BLaER1 treated with 17β-estradiol and CSF1 and Interleukin-3, amounts not matched to agents 10 nM and 100 nM (cell line): ENCODE data around the gene ENTHD1.
A peak's percentile ranks its signal among the peaks of the same experiment; 100 is the strongest.
"Not testable (repeated sequence)": the region's sequence is repeated elsewhere in the genome, so short reads cannot be mapped to it uniquely, and the experiment has no call there.

ENCODE experiments used
- H3K27ac ChIP-seq, 11 experiments: shearing (Covaris generic); formaldehyde crosslinking; 2 replicates each; pipeline ENCODE4 v1.8.1; 2022
- H3K27me3 ChIP-seq, 11 experiments: shearing (Covaris generic); formaldehyde crosslinking; 2 replicates each; pipeline ENCODE4 v1.8.1; 2022
- H3K36me3 ChIP-seq, 11 experiments: shearing (Covaris generic); formaldehyde crosslinking; 2 replicates each; pipeline ENCODE4 v1.8.1; 2022
- H3K4me1 ChIP-seq, 10 experiments: shearing (Covaris generic); formaldehyde crosslinking; 2 replicates each; pipeline ENCODE4 v1.8.1; 2022
- H3K4me2 ChIP-seq, 11 experiments: shearing (Covaris generic); formaldehyde crosslinking; 2 replicates each; pipeline ENCODE4 v1.8.1; 2022
- H3K4me3 ChIP-seq, 10 experiments: shearing (Covaris generic); formaldehyde crosslinking; 2 replicates each; pipeline ENCODE4 v1.8.1; 2022
- H3K9ac ChIP-seq, 11 experiments: shearing (Covaris generic); formaldehyde crosslinking; 2 replicates each; pipeline ENCODE4 v1.8.1; 2022
- H3K9me3 ChIP-seq, 11 experiments: shearing (Covaris generic); formaldehyde crosslinking; replicated peaks in 1 of 11; 2 replicates each; pipeline ENCODE4 v1.8.1; 2022
- H4K20me1 ChIP-seq, 11 experiments: shearing (Covaris generic); formaldehyde crosslinking; 2 replicates each; pipeline ENCODE4 v1.8.1; 2022
- Cebpa-rat ChIP-seq, 11 experiments: shearing (Covaris generic); IDR thresholded peaks; 2 replicates each; pipeline ENCODE4 v1.8.1; 2022

The ENTHD1 gene

DNA sequence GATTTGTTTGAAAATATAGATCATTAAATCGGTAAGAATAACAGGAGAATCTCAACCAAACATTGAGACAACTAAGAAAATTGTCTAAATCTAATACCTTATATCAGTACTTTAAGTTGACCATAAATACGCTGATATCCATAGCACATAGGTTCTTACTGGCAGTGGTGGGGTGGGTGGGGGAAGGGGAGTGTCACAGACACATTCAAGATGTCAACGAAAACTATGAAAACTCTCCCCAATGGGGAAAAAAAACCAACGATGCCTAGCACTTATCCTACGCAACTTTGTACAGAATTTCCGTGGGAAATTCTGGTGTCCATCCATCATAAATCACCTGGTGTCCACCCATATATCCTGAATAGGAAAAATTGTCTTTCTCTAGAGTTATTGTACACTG lies 13.5 kb upstream of the ENTHD1 start:
- no peaks in the 10 kb centered on the region for H4K20me1 ChIP-seq
- no peak for TF ChIP-seq Cebpa-rat (IDR thresholded peaks at IDR 0.05)
- no peak overlapping the region for H3K9ac ChIP-seq
- H3K36me3 ChIP-seq: no peaks in the 10 kb centered on the region
- no peak overlapping the region for H3K27ac ChIP-seq
- no peaks in the 10 kb centered on the region for H3K27me3 ChIP-seq
- H3K4me1 ChIP-seq: peaks cover 0 to 15% (median 0%) of the 10 kb centered on the region in 10 experiments; a peak in 6 of 20 replicates
- H3K4me2 ChIP-seq: no peak overlapping the region
- H3K4me3 ChIP-seq: no peak overlapping the region
- peaks cover 0 to 10% (median 0%) of the 10 kb centered on the region in 11 experiments; a peak in 6 of 22 replicates for H3K9me3 ChIP-seq

- H4K20me1 ChIP-seq: no peaks in the 10 kb centered on the region
- H3K36me3 ChIP-seq: no peaks in the 10 kb centered on the region
- H3K9me3 ChIP-seq: peaks cover 0 to 10% (median 0%) of the 10 kb centered on the region in 11 experiments; a peak in 6 of 22 replicates
- no peaks in the 10 kb centered on the region for H3K27me3 ChIP-seq
- no peak overlapping the region for H3K4me2 ChIP-seq
- H3K4me3 ChIP-seq: no peak overlapping the region
- no peak overlapping the region for H3K27ac ChIP-seq
- TF ChIP-seq Cebpa-rat (IDR thresholded peaks at IDR 0.05): no peak
- H3K4me1 ChIP-seq: peaks cover 3 to 23% (median 8%) of the 10 kb centered on the region in 10 experiments; a peak in 19 of 20 replicates
- no peak overlapping the region for H3K9ac ChIP-seq
These were observed 12.6 kb upstream of the ENTHD1 start for GRCh38 chr22:39906207-39906606.

- Histone ChIP-seq H3K4me1 (peaks cover 8 to 25% (median 13%) of the 10 kb centered on the region in 10 experiments), H3K4me2 (no peak overlapping the region), H3K4me3 (no peak overlapping the region), H3K9me3 (peaks cover 0 to 10% (median 0%) of the 10 kb centered on the region in 11 experiments; a peak in 6 of 22 replicates), H3K27me3 (no peaks in the 10 kb centered on the region), H4K20me1 (no peaks in the 10 kb centered on the region), H3K27ac (no peak overlapping the region), H3K36me3 (no peaks in the 10 kb centered on the region), H3K9ac (no peak overlapping the region)
- TF ChIP-seq Cebpa-rat (IDR thresholded peaks at IDR 0.05): no peak
These were observed 12.1 kb upstream of the ENTHD1 start for GRCh38 chr22:39905687-39906086.

DNA sequence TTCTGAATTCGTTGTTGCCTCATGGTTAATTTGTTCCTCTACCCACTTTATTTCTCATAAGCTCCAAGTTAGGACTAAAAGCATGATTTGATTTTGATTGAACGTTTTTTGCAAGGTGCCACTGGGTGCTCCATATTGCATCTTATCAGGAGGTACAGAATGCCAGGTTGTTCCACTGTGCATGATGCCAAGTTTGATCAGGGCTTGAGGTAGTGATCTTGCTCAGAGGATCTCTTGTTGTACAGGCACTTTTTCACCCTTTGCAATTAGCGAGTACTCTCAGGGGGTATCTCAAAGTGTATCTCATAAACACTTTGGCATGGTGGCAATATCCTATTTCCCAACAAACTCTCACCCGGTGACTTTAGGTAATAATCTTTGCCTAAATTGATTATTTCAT lies 11.3 kb upstream of the ENTHD1 start:
- TF ChIP-seq Cebpa-rat (IDR thresholded peaks at IDR 0.05): no peak
- Histone ChIP-seq H3K9ac (no peak overlapping the region), H4K20me1 (no peaks in the 10 kb centered on the region), H3K4me1 (peaks cover 16 to 27% (median 21%) of the 10 kb centered on the region in 10 experiments), H3K4me2 (no peak overlapping the region), H3K4me3 (no peak overlapping the region), H3K27ac (no peak overlapping the region), H3K27me3 (no peaks in the 10 kb centered on the region), H3K36me3 (no peaks in the 10 kb centered on the region), H3K9me3 (peaks cover 0 to 4% (median 0%) of the 10 kb centered on the region in 11 experiments; a peak in 3 of 22 replicates)

- H3K27me3 ChIP-seq, H4K20me1 ChIP-seq, H3K27ac ChIP-seq, H3K4me3 ChIP-seq, H3K36me3 ChIP-seq, H3K9ac ChIP-seq, H3K4me2 ChIP-seq, H3K9me3 ChIP-seq: not testable (repeated sequence)
- H3K4me1 ChIP-seq: peaks cover 25 to 34% (median 29%) of the 10 kb centered on the region in 10 experiments
These were observed 10.5 kb upstream of the ENTHD1 start for GRCh38 chr22:39904024-39904423.

GRCh38 chr22:39901565-39902146 lies 8.1 kb upstream of the ENTHD1 start:
- Histone ChIP-seq H3K4me3 (peak overlapping the region in 2 of 10 experiments; percentile 33 to 40; a peak in 4 of 20 replicates), H3K36me3 (no peaks in the 10 kb centered on the region), H3K9ac (no peak overlapping the region), H3K4me2 (peak overlapping the region; percentile 61 to 87 (median 78); a peak in 21 of 22 replicates), H3K27ac (peak overlapping the region in 7 of 11 experiments; percentile 76 to 86 (median 82); a peak in 10 of 22 replicates), H3K27me3 (no peaks in the 10 kb centered on the region), H4K20me1 (no peaks in the 10 kb centered on the region), H3K4me1 (peaks cover 37 to 54% (median 45%) of the 10 kb centered on the region in 10 experiments), H3K9me3 (no peaks in the 10 kb centered on the region)
- TF ChIP-seq Cebpa-rat (IDR thresholded peaks at IDR 0.05): no peak

DNA sequence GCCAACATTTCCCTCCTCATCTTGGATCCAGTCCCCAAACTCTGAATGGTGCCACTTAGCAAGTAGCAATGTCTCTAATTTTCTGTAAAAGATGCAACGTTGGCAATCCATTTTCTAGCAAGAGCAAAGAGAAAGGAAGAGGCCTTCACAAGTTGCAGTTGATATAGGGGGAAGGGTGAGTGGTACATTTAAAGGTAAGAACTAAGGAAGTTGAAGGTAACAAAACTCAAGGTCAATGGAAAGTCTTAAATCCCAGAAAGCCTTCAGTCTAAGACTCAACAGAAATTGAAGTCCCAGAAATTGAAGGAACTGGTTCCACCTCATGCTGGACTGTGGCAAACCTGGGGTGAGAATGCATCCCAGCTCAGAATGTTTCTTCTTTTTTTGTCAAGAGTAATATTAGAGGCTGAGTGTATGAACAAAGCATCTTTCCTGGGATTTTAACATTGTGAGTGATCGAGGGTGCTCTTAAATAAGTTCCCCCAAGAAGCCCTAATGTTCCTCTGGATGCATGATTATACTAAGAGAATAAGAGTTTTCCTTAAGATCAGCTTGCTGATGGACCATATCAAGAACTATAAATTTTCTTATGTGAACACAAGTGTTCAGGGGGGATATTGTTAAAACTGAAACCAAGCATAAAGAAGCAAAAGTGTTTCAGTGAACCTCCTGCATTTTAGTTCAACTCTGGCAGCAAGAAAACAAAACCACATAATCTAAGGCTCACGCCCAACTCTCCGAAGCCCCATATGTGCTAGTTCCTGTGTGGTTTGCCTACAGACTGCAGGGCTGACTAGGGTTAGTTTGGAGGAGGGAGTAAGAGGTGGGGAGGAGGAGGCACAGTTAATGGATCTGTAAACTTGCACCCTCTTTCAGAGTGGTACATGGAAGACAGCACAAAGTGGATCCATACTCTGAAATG lies 7.0 kb upstream of the ENTHD1 start, which contains the start of gene GRAP2:
GRAP2 (plus strand) TSS at position 779 of the 922 bp plus-strand sequence. CDS start 46,023 bp downstream, outside the sequence.
- Histone ChIP-seq H3K4me2 (peak within 1 kb of the TSS; percentile 61 to 87 (median 78)), H3K4me3 (peak within 1 kb of the TSS in 3 of 10 experiments; percentile 7 to 40 (median 33); a peak in 6 of 20 replicates), H3K9ac (peak within 1 kb of the TSS in 8 of 11 experiments; percentile 3 to 65 (median 37); a peak in 11 of 22 replicates), H3K27ac (peak within 1 kb of the TSS in 9 of 11 experiments; percentile 21 to 86 (median 81); a peak in 17 of 22 replicates), H3K36me3 (no peaks in the 10 kb centered on the region), H3K9me3 (no peaks in the 10 kb centered on the region), H3K27me3 (no peaks in the 10 kb centered on the region), H3K4me1 (peaks cover 37 to 56% (median 45%) of the 10 kb centered on the region in 10 experiments), H4K20me1 (no peaks in the 10 kb centered on the region)
- TF ChIP-seq Cebpa-rat (IDR thresholded peaks at IDR 0.05): no peak

DNA sequence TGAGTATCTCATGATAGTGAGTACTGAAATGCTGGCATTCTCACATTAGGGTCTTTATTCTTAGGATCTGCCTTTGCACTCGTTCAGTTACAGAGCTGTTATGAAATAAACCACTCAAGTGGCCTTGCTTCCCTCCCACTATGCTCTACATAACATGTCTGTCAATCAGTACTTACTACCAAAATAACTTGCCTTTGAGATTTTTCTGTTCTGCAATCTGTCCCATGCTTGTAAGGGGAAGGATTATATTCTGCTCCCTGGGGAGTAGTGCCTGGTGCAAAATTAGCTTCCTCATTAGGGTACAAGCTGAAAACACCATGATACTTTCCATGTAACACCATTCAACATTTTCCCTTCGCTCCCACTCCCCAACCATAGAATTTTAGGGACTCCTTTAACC lies 5.4 kb upstream of the ENTHD1 start:
- H3K27me3 ChIP-seq: no peaks in the 10 kb centered on the region
- H3K9ac ChIP-seq: peak overlapping the region in 8 of 11 experiments; percentile 46 to 65 (median 62); a peak in 14 of 22 replicates
- H3K4me1 ChIP-seq: peaks cover 37 to 56% (median 45%) of the 10 kb centered on the region in 10 experiments
- TF ChIP-seq Cebpa-rat (IDR thresholded peaks at IDR 0.05): peak in 3 of 11 experiments; percentile 25 to 76 (median 72); a peak in 5 of 22 replicates
- no peaks in the 10 kb centered on the region for H3K9me3 ChIP-seq
- peak overlapping the region in 9 of 11 experiments; percentile 47 to 86 (median 81); a peak in 17 of 22 replicates for H3K27ac ChIP-seq
- H3K36me3 ChIP-seq: no peaks in the 10 kb centered on the region
- H3K4me3 ChIP-seq: peak overlapping the region in 2 of 10 experiments; percentile 0 to 12; a peak in 2 of 20 replicates
- H3K4me2 ChIP-seq: peak overlapping the region; percentile 61 to 87 (median 78)
- H4K20me1 ChIP-seq: no peaks in the 10 kb centered on the region
